CD14-positive monocyte (primary cell): ENCODE measurements around the gene ZNF160. TPM values are rescaled to one million over a fixed set of nuclear protein-coding genes. Genes with fewer than 3 reads are reported as not detected.
A peak's percentile ranks its signal among the peaks of the same experiment; 100 is the strongest.

Experiments
- DNase-seq, 3 donors: peaks; one replicate each; pipeline ENCODE4 v3.0.0-alpha.2; 2011 to 2022
- H2AFZ ChIP-seq: 2 replicates; pipeline ENCODE4 v1.6.0; 2012; ENCODE audit warnings: mild to moderate bottlenecking, low read depth, low read length, inconsistent platforms; ENCODE audit not compliant: insufficient read depth, poor library complexity, severe bottlenecking
- H3K27ac ChIP-seq, 2 donors: 1 replicate in 1 of 2; 2 replicates in 1 of 2; pipeline ENCODE4 v1.5.1; 2012 to 2013; ENCODE audit warnings: low read length in 2 of 2, control low read depth in 1 of 2, inconsistent platforms in 1 of 2, low read depth in 1 of 2, mild to moderate bottlenecking in 1 of 2
- H3K27me3 ChIP-seq, 2 donors: one replicate each; pipeline versions ENCODE4 v1.6.0 to v1.6.1; 2011 to 2013; ENCODE audit warnings: low read length in 2 of 2; ENCODE audit not compliant: control insufficient read depth in 2 of 2, insufficient read depth in 2 of 2
- H3K36me3 ChIP-seq, 2 donors: replicated peaks in 1 of 2; 1 replicate in 1 of 2; 2 replicates in 1 of 2; pipeline versions ENCODE4 v1.5.1 to v1.6.1; 2012 to 2013; ENCODE audit warnings: low read length in 2 of 2, control low read depth in 1 of 2, inconsistent platforms in 1 of 2, mild to moderate bottlenecking in 1 of 2; ENCODE audit not compliant: insufficient read depth in 2 of 2, control insufficient read depth in 1 of 2
- H3K4me1 ChIP-seq, 2 donors: 1 replicate in 1 of 2; 2 replicates in 1 of 2; pipeline versions ENCODE4 v1.5.1 to v1.6.1; 2012 to 2013; ENCODE audit warnings: low read length in 2 of 2, control low read depth in 1 of 2, inconsistent platforms in 1 of 2, mild to moderate bottlenecking in 1 of 2, moderate library complexity in 1 of 2; ENCODE audit not compliant: insufficient read depth in 2 of 2, control insufficient read depth in 1 of 2
- H3K4me2 ChIP-seq: replicated peaks from 2 replicates; pipeline ENCODE3; 2012; ENCODE audit warnings: low read length, moderate library complexity, mild to moderate bottlenecking; ENCODE audit not compliant: poor library complexity, severe bottlenecking; ENCODE audit errors: extremely low read depth
- H3K4me3 ChIP-seq, 3 experiments: fragments of 200-600 bp in 1 of 3; sonication (generic) in 1 of 3; replicated peaks in 1 of 3; 1 replicate in 2 of 3; 2 replicates in 1 of 3; pipeline ENCODE4 v1.5.1; 2011 to 2013; ENCODE audit warnings: low read length in 3 of 3, mild to moderate bottlenecking in 3 of 3, control low read depth in 2 of 3, low read depth in 2 of 3, inconsistent platforms in 1 of 3, moderate library complexity in 1 of 3
- H3K79me2 ChIP-seq: 2 replicates; pipeline ENCODE4 v1.6.0; 2012; ENCODE audit warnings: mild to moderate bottlenecking, control low read depth, inconsistent platforms, low read length, moderate library complexity; ENCODE audit not compliant: insufficient read depth
- H3K9ac ChIP-seq: 2 replicates; pipeline ENCODE4 v1.6.0; 2017; ENCODE audit warnings: low read length, mild to moderate bottlenecking; ENCODE audit not compliant: insufficient read depth, poor library complexity, severe bottlenecking
- H3K9me3 ChIP-seq, 2 donors: replicated peaks in 1 of 2; 1 replicate in 1 of 2; 2 replicates in 1 of 2; pipeline versions ENCODE4 v1.5.1 to v1.6.1; 2012 to 2013; ENCODE audit warnings: low read length in 2 of 2, control low read depth in 1 of 2; ENCODE audit not compliant: control insufficient read depth in 1 of 2, insufficient read depth in 1 of 2
- H4K20me1 ChIP-seq: 2 replicates; pipeline ENCODE4 v1.6.0; 2012; ENCODE audit warnings: mild to moderate bottlenecking, low read length, control low read depth, moderate library complexity; ENCODE audit not compliant: insufficient read depth
- H3K27ac Mint-ChIP-seq, 7 donors: one replicate each; pipeline ENCODE4 v1.8.0; 2020; ENCODE audit warnings: mild to moderate bottlenecking in 7 of 7, mixed read lengths in 7 of 7, moderate library complexity in 6 of 7, inconsistent platforms in 2 of 7
- H3K27me3 Mint-ChIP-seq, 3 donors: one replicate each; pipeline ENCODE4 v1.8.0; 2021 to 2022; ENCODE audit warnings: low read depth in 3 of 3, mild to moderate bottlenecking in 3 of 3, mixed read lengths in 3 of 3, moderate library complexity in 3 of 3, inconsistent platforms in 1 of 3
- H3K36me3 Mint-ChIP-seq, 2 donors: one replicate each; pipeline ENCODE4 v1.8.0; 2020; ENCODE audit warnings: mixed read lengths in 2 of 2, inconsistent platforms in 1 of 2, mild to moderate bottlenecking in 1 of 2
- H3K4me1 Mint-ChIP-seq: one replicate; pipeline ENCODE4 v1.8.0; 2020; ENCODE audit warnings: mild to moderate bottlenecking, mixed read lengths
- H3K4me3 Mint-ChIP-seq, 2 donors: one replicate each; pipeline ENCODE4 v1.8.0; 2020; ENCODE audit warnings: mild to moderate bottlenecking in 2 of 2, mixed read lengths in 2 of 2, moderate library complexity in 1 of 2
- H3K9me3 Mint-ChIP-seq, 7 donors: one replicate each; pipeline ENCODE4 v1.8.0; 2020 to 2022; ENCODE audit warnings: mixed read lengths in 7 of 7, mild to moderate bottlenecking in 6 of 7, moderate library complexity in 6 of 7, inconsistent platforms in 2 of 7
- CTCF ChIP-seq: fragments of 200-600 bp; IDR thresholded peaks from one replicate; pipeline ENCODE4 v1.8.0; 2022; ENCODE audit warnings: antibody characterized with exemption, mild to moderate bottlenecking
- WGBS: methylation state at CpG from one replicate; pipeline ENCODE4 v1.1.5; 2013; ENCODE audit warnings: missing lambda C conversion rate; ENCODE audit not compliant: insufficient coverage; 5-methylcytosine and 5-hydroxymethylcytosine counted together
- intact Hi-C, 2 donors: fragments of 100-400 bp; cut with micrococcal nuclease; formaldehyde crosslinking; loops; one replicate each; pipeline versions ENCODE4 v1.15.0 to v1.15.1; 2023
- polyA plus RNA-seq, 3 donors: library from polyadenylated mRNA; depleted of rRNA in 1 of 3; unstranded in 2 of 3; stranded (reverse) in 1 of 3; fragments of 300-500 nt in 2 of 3; fragments of >200 nt in 1 of 3; fragmentation: Illumina TruSeq in 2 of 3; gene quantifications; 1 replicate in 2 of 3; 2 replicates in 1 of 3; pipeline ENCODE4 v1.2.3, GENCODE V29; 2012 to 2021

ZNF160 gene
- polyA plus RNA-seq, 3 donors: 6.4 to 24.5 (median 7.7) TPM

GRCh38 chr19:53109527-53109926, 6.3 kb upstream of the ZNF160 start:
- H3K79me2 ChIP-seq: no peaks in the 10 kb centered on the region
- no peaks in the 10 kb centered on the region for H3K4me1 ChIP-seq
- Mint-ChIP-seq H3K27ac (no peak overlapping the region), H3K36me3 (no peaks in the 10 kb centered on the region), H3K9me3 (peaks cover 22 to 75% (median 50%) of the 10 kb centered on the region in 7 donors), H3K4me3 (no peak overlapping the region), H3K27me3 (peaks cover 0 to 4% (median 4%) of the 10 kb centered on the region in 3 donors), H3K4me1 (no peaks in the 10 kb centered on the region)
- TF ChIP-seq CTCF: no peak
- no peaks in the 10 kb centered on the region for H3K36me3 ChIP-seq
- no peak for DNase-seq
- H3K4me2 ChIP-seq: no peak overlapping the region
- 100% methylated on average over 1 of the region's 5 CpGs for WGBS
- H3K9ac ChIP-seq: no peak overlapping the region
- no peak overlapping the region for H3K27ac ChIP-seq
- no peaks in the 10 kb centered on the region for H4K20me1 ChIP-seq
- no peaks in the 10 kb centered on the region for H3K27me3 ChIP-seq
- H2AFZ ChIP-seq: no peak overlapping the region
- H3K4me3 ChIP-seq: no peak overlapping the region
- intact Hi-C loops: loop anchor here in 1 of 2 donors (10.0 kb wide), 1 partner anchor 145 kb away; the partner anchor contains the start of gene ZNF816
- H3K9me3 ChIP-seq: peaks cover 36 to 53% of the 10 kb centered on the region in 2 donors

DNA sequence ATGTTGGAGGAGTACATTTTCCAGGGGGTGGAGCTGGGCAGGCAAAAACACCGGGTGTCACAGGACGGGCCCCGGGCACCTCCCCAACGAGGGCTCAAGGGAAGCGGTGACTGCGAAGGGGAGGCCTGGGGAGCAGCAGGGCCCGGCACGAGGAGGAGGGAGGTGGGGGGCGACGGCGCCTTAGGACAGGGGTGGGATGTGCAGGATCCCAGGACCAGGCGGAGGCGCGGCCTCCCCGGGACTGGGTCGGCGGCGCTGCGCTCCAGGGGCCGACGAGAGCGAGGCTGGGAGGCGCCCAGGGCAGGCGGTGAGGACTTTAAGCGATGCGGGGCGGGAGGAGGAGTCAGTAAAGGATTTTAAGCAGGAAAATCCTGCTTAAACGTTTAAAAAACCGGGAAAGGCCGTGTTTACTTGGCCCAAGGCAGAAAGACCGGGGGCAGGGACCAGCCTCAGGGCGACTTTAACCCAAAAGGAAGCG, 427 bp downstream of the ZNF160 start:
- peak overlapping the region; percentile 90 for H2AFZ ChIP-seq
- H3K27ac ChIP-seq: peak overlapping the region; percentile 89 to 93
- peak overlapping the region; percentile 92 for H3K9ac ChIP-seq
- H3K27me3 ChIP-seq: no peaks in the 10 kb centered on the region
- peaks cover under 1 to 21% of the 10 kb centered on the region in 2 donors for H3K9me3 ChIP-seq
- Mint-ChIP-seq H3K4me3 (peak overlapping the region; percentile 90 to 92), H3K36me3 (peaks cover 15 to 22% of the 10 kb centered on the region in 2 donors), H3K9me3 (peaks cover 16 to 62% (median 31%) of the 10 kb centered on the region in 7 donors), H3K27me3 (peaks cover 2 to 9% (median 4%) of the 10 kb centered on the region in 3 donors), H3K27ac (peak overlapping the region; percentile 86 to 96 (median 93)), H3K4me1 (peaks cover 17% of the 10 kb centered on the region)
- no peak for TF ChIP-seq CTCF
- peak in 2 of 3 donors; percentile 7 to 27 for DNase-seq
- H4K20me1 ChIP-seq: no peaks in the 10 kb centered on the region
- H3K4me1 ChIP-seq: peaks cover 19 to 24% of the 10 kb centered on the region in 2 donors
- WGBS: 0% methylated on average over 28 of the region's 33 CpGs
- intact Hi-C loops: loop anchor here (2.0 to 10.0 kb wide), 5 partner anchors 55 to 206 kb away; partner anchors contain the start of genes ZNF347 (in 2 of the 2), ZNF320 (in 1 of the 2) and ZNF816 (in 1 of the 2)
- H3K4me3 ChIP-seq: peak overlapping the region; percentile 57 to 95 (median 93)
- H3K36me3 ChIP-seq: peaks cover 2 to 23% of the 10 kb centered on the region in 2 donors
- peaks cover 45% of the 10 kb centered on the region for H3K79me2 ChIP-seq
- peak overlapping the region; percentile 89 for H3K4me2 ChIP-seq
